GM19452 (cell line): ENCODE data around the gene SLC7A14.

Source experiments
- ATAC-seq: cut with Tn5 transposase; IDR thresholded peaks from one replicate; pipeline ENCODE4 v1.9.1; 2021; ENCODE audit not compliant: unreplicated experiment

The SLC7A14 gene

GRCh38 chr3:170473358-170473757, 112.5 kb downstream of the SLC7A14 start:
- ATAC-seq: no peak

GRCh38 chr3:170471149-170471548, 114.7 kb downstream of the SLC7A14 start:
- ATAC-seq: no peak

GRCh38 chr3:170470063-170471016, 115.5 kb downstream of the SLC7A14 start:
- no peak for ATAC-seq

GRCh38 chr3:170469151-170470062, 116.5 kb downstream of the SLC7A14 start:
- no peak for ATAC-seq

- ATAC-seq: no peak
These were observed 118.2 kb downstream of the SLC7A14 start for GRCh38 chr3:170467571-170468147.

GRCh38 chr3:170467007-170467406, 118.9 kb downstream of the SLC7A14 start:
- no peak for ATAC-seq

- no peak for ATAC-seq
These were observed 119.9 kb downstream of the SLC7A14 start for GRCh38 chr3:170465955-170466354.

GRCh38 chr3:170463011-170463410, 122.9 kb downstream of the SLC7A14 start:
- no peak for ATAC-seq

GRCh38 chr3:170458285-170458684, 127.6 kb downstream of the SLC7A14 start:
- no peak for ATAC-seq

GRCh38 chr3:170454509-170454908, 131.4 kb downstream of the SLC7A14 start:
- ATAC-seq: no peak

GRCh38 chr3:170450039-170450438, 135.8 kb downstream of the SLC7A14 start:
- no peak for ATAC-seq

GRCh38 chr3:170448584-170448983, 137.3 kb downstream of the SLC7A14 start:
- ATAC-seq: no peak

- ATAC-seq: no peak
These were observed 142.4 kb downstream of the SLC7A14 start for GRCh38 chr3:170443457-170443856.

- no peak for ATAC-seq
These were observed 142.9 kb downstream of the SLC7A14 start for GRCh38 chr3:170442947-170443346.

- ATAC-seq: no peak
These were observed 144.5 kb downstream of the SLC7A14 start for GRCh38 chr3:170441412-170441811.

- ATAC-seq: no peak
These were observed 145.5 kb downstream of the SLC7A14 start for GRCh38 chr3:170440344-170440743.

GRCh38 chr3:170438836-170439235, 147.0 kb downstream of the SLC7A14 start:
- ATAC-seq: no peak

GRCh38 chr3:170437696-170438407, 148.0 kb downstream of the SLC7A14 start:
- no peak for ATAC-seq

- ATAC-seq: no peak
These were observed 148.7 kb downstream of the SLC7A14 start for GRCh38 chr3:170437176-170437575.

GRCh38 chr3:170436697-170437096, 149.2 kb downstream of the SLC7A14 start:
- no peak for ATAC-seq

- no peak for ATAC-seq
These were observed 153.5 kb downstream of the SLC7A14 start for GRCh38 chr3:170432416-170432815.
